Neutrophil (primary cell): Measurements from ENCODE around the gene S1PR4.
A peak's percentile ranks its signal among the peaks of the same experiment; 100 is the strongest.
"Not testable (repeated sequence)": the region's sequence is repeated elsewhere in the genome, so short reads cannot be mapped to it uniquely, and the experiment has no call there.

ENCODE experiments used
- H3K27ac ChIP-seq: fragments of 200-600 bp; sonication (generic); 2 replicates; pipeline ENCODE4 v1.5.1; 2016; ENCODE audit warnings: mild to moderate bottlenecking, moderate library complexity
- H3K27me3 ChIP-seq: fragments of 200-600 bp; sonication (generic); 2 replicates; pipeline ENCODE4 v1.6.0; 2016; ENCODE audit warnings: mild to moderate bottlenecking
- H3K36me3 ChIP-seq: fragments of 200-600 bp; sonication (generic); 2 replicates; pipeline ENCODE4 v1.5.1; 2017
- H3K4me1 ChIP-seq, 2 experiments: fragments of 200-600 bp in 1 of 2; sonication (generic) in 1 of 2; 1 replicate in 1 of 2; 2 replicates in 1 of 2; pipeline versions ENCODE4 v1.5.1 to v1.6.1; 2013 to 2016; ENCODE audit warnings: low read depth in 1 of 2, low read length in 1 of 2, mild to moderate bottlenecking in 1 of 2, moderate library complexity in 1 of 2; ENCODE audit not compliant: control insufficient read depth in 1 of 2, insufficient read depth in 1 of 2
- H3K4me3 ChIP-seq, 2 experiments: fragments of 200-600 bp in 1 of 2; sonication (generic) in 1 of 2; 1 replicate in 1 of 2; 2 replicates in 1 of 2; pipeline ENCODE4 v1.5.1; 2013 to 2016; ENCODE audit warnings: low read depth in 1 of 2, low read length in 1 of 2, mild to moderate bottlenecking in 1 of 2, moderate library complexity in 1 of 2
- H3K9me3 ChIP-seq: fragments of 200-600 bp; sonication (generic); 2 replicates; pipeline ENCODE4 v1.5.1; 2016
- TF ChIP-seq, protein P1 (sequence below): fragments of 200-600 bp; sonication (generic); IDR thresholded peaks from 2 replicates; pipeline ENCODE4 v1.5.1; 2016; ENCODE audit warnings: antibody characterized with exemption

The S1PR4 gene

DNA sequence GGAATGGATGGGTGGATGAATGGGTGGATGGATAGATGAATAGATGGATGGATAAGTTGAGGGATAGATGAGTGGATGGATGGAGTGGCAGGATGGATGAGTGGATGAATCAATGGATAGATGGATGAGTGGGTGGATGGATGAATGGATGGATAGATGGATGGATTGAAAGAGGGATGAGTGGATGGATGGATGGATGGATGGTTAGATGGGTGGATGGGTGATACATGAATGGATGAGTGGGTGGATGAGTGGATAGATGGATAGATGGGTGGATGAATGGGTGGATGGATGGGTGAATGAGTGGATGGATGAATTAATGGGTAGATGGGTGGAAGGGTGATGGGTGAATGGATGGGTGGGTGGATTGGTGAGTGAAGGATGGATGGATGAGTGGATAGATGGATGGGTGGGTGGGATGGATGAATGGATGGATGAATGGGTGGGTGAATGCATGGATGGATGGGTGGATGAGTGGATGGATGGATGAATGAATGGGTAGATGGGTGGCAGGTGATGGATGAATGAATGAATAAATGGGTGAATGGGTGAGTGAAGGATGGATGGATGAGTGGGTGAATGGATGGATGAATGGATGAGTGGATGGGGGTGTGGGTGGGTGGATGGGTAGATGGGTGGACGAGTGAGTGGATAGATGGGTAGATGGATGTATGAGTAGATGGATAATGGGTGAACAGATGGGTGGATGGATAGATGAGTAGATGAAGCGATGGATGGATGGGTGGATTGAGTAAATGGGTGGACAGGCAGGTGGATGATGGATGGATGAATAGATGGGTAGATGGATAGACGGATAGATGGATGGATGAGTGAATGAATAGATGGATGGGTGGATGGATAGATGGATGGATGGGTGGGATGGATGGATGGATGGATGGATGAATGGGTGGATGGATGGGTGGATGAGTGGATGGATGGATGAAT, 25.0 kb upstream of the S1PR4 start:
- TF ChIP-seq, protein P1, sequence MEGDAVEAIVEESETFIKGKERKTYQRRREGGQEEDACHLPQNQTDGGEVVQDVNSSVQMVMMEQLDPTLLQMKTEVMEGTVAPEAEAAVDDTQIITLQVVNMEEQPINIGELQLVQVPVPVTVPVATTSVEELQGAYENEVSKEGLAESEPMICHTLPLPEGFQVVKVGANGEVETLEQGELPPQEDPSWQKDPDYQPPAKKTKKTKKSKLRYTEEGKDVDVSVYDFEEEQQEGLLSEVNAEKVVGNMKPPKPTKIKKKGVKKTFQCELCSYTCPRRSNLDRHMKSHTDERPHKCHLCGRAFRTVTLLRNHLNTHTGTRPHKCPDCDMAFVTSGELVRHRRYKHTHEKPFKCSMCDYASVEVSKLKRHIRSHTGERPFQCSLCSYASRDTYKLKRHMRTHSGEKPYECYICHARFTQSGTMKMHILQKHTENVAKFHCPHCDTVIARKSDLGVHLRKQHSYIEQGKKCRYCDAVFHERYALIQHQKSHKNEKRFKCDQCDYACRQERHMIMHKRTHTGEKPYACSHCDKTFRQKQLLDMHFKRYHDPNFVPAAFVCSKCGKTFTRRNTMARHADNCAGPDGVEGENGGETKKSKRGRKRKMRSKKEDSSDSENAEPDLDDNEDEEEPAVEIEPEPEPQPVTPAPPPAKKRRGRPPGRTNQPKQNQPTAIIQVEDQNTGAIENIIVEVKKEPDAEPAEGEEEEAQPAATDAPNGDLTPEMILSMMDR, result no peak
- no peaks in the 10 kb centered on the region for H3K9me3 ChIP-seq

DNA sequence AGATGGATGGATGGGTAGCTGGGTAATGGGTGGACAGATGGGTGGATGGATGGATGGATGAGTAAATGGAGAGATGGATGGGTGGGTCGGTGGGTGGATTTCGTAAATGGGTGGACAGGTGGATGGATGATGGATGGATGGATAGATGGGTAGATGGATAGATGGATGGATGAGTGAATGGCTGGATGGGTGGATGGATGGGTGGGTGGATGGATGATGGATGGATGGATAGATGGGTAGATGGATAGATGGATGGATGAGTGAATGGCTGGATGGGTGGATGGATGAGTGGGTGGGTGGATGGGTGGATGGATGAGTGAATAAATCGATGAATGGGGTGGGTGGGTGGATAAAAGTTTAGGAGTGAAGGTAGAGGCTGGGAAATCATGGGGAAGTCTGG, 24.1 kb upstream of the S1PR4 start:
- H3K4me1 ChIP-seq, H3K9me3 ChIP-seq, H3K4me3 ChIP-seq, H3K27me3 ChIP-seq: not testable (repeated sequence)
- Histone ChIP-seq H3K27ac (peak overlapping the region; percentile 36), H3K36me3 (peaks cover 44% of the 10 kb centered on the region)

More for the DNA sequence above, 25.0 kb upstream of the S1PR4 start:
- Histone ChIP-seq H3K36me3 (peaks cover 51% of the 10 kb centered on the region), H3K27ac (no peak overlapping the region), H3K4me1 (peaks cover 7 to 9% of the 10 kb centered on the region in 2 experiments), H3K4me3 (no peak overlapping the region), H3K27me3 (no peaks in the 10 kb centered on the region)

DNA sequence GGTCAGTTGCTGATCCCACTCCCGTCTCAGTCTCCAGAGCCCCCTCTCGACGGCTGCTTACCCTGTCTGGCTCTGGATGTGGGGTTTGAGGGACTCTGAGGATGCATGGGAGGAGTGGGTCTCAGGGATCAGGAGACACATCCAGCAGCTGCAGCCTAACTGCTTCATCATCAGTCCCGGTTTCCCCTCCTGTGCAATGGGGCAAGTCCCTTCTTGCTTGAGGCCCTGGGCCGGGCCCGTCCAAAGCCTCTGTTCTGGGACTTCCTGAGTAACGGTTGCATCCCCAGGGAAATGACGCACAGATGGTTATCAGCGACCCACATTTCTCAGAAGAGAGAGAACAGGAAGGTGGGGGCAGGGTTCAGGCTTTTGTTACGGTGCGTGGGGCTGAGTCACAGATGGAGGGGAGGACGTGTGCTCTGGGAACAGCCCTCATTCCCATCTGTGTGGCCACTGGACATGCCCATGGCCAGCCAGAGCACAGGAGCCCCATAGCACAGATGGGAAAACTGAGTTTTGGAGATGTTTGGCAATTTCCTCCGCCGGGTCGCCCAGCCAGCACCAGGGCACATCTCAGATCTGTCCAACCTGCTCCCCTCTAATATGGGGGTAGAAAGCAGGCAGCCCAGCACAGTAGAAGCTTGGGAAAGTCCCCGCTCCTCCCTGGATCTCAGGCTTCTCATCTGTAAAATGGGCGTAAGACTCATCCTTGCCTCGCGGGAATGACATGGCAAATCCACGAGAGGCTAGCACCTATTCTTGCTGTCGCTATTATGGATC, 23.4 kb upstream of the S1PR4 start:
- Histone ChIP-seq H3K27ac (peak overlapping the region; percentile 36), H3K4me3 (no peak overlapping the region), H3K36me3 (peaks cover 45% of the 10 kb centered on the region), H3K27me3 (no peaks in the 10 kb centered on the region), H3K4me1 (peaks cover 7 to 9% of the 10 kb centered on the region in 2 experiments), H3K9me3 (no peaks in the 10 kb centered on the region)
- TF ChIP-seq, protein P1, result no peak

DNA sequence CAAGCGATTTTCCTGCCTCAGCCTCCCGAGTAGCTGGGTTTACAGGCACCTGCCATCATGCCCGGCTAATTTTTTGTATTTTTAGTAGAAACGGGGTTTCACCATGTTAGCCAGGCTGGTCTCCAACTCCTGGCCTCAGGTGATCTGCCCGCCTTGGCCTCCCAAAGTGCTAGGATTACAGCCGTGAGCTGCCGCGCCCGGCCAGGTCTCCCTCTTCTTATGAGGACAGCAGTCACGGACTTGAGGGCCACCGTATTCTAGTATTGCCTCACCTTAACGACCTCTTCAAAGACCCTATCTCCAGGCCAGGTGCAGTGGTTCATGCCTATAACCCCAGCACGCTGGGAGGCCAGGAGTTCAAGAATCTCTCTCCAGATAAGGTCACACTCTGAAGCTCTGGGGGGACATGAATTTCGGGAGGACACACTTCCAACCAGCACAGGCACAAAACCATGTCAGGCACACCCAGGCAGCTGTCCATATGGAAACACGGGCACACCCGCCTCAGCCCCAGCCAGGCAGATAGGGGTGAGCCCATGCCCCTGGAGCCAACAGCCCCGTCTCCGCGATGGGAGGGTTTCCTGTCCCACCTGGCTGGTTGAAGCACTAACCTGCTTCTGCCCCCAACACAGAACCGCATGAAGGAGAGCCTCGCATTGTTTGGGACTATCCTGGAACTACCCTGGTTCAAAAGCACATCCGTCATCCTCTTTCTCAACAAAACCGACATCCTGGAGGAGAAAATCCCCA, 21.3 kb upstream of the S1PR4 start:
- TF ChIP-seq, protein P1, result no peak
- H3K9me3 ChIP-seq, result no peaks in the 10 kb centered on the region
- peaks cover 7 to 9% of the 10 kb centered on the region in 2 experiments for H3K4me1 ChIP-seq
- peaks cover 35% of the 10 kb centered on the region for H3K36me3 ChIP-seq
- H3K27ac ChIP-seq, result no peak overlapping the region
- H3K27me3 ChIP-seq, result no peaks in the 10 kb centered on the region
- H3K4me3 ChIP-seq, result no peak overlapping the region

DNA sequence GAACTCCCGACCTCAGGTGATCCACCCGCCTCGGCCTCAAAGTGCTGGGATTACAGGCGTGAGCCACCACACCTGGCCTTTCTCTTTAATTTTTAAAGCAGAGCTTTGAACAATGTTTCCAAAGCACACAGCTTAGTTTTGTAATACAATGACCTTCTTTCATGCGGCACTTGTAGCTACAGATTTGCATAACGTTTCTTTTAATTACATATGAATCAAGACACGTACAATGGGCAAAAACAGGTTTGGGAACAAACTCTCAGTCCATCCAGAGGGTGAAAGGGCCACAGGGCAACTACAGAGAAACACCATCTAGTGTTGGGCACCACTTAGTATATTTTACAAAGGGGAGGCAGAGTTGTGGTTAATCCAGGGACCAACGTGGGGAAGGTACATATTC, 19.0 kb upstream of the S1PR4 start:
- Histone ChIP-seq H3K27me3 (no peaks in the 10 kb centered on the region), H3K27ac (no peak overlapping the region), H3K4me1 (peaks cover 22 to 27% of the 10 kb centered on the region in 2 experiments), H3K36me3 (peaks cover 29% of the 10 kb centered on the region), H3K9me3 (no peaks in the 10 kb centered on the region), H3K4me3 (no peak overlapping the region)
- TF ChIP-seq, protein P1, result no peak
